ENCODE measurements around the gene CAPN5.

DNA sequence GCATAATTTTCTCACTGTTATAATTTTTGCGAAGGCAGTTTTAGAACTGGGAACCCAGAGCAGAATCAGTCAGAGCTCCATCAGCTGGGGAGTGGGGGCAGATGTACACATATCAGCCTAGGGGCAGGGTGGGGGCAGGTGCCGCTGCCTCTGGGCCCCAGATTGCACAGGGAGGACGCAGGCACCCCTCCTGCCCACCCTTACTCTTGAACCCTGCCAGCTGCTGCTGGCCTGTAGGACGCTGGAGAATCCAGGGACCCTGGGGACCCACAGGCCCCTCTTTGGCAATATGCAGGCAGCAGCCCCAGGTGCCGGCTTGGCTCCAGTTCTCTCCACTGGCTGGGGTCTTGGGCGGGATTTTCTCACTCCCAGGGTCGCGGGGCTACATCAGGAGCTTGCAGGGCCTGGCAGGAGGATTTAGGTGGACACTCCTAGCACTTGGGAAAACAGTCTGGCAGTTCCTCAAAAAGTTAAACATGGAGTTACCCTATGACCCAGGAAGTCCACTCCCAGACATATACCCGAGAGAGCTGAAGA lies 8.8 kb upstream of the CAPN5 start:
- no peak for TF ChIP-seq ZSCAN30 (CRISPR knock-in tag; IDR thresholded peaks at IDR 0.05)
- TF ChIP-seq, protein P1, sequence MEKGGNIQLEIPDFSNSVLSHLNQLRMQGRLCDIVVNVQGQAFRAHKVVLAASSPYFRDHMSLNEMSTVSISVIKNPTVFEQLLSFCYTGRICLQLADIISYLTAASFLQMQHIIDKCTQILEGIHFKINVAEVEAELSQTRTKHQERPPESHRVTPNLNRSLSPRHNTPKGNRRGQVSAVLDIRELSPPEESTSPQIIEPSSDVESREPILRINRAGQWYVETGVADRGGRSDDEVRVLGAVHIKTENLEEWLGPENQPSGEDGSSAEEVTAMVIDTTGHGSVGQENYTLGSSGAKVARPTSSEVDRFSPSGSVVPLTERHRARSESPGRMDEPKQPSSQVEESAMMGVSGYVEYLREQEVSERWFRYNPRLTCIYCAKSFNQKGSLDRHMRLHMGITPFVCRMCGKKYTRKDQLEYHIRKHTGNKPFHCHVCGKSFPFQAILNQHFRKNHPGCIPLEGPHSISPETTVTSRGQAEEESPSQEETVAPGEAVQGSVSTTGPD (CRISPR knock-in tag; IDR thresholded peaks at IDR 0.05) = no peak
- TF ChIP-seq, protein P2, sequence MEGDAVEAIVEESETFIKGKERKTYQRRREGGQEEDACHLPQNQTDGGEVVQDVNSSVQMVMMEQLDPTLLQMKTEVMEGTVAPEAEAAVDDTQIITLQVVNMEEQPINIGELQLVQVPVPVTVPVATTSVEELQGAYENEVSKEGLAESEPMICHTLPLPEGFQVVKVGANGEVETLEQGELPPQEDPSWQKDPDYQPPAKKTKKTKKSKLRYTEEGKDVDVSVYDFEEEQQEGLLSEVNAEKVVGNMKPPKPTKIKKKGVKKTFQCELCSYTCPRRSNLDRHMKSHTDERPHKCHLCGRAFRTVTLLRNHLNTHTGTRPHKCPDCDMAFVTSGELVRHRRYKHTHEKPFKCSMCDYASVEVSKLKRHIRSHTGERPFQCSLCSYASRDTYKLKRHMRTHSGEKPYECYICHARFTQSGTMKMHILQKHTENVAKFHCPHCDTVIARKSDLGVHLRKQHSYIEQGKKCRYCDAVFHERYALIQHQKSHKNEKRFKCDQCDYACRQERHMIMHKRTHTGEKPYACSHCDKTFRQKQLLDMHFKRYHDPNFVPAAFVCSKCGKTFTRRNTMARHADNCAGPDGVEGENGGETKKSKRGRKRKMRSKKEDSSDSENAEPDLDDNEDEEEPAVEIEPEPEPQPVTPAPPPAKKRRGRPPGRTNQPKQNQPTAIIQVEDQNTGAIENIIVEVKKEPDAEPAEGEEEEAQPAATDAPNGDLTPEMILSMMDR (CRISPR knock-in tag; IDR thresholded peaks at IDR 0.05) = no peak
- TF ChIP-seq POLR2A (IDR thresholded peaks at IDR 0.05; ENCODE audit: insufficient read depth in 1 of 2, low read depth in 2 of 2, low read length in 2 of 2) = no peak
- TF ChIP-seq, protein P3, sequence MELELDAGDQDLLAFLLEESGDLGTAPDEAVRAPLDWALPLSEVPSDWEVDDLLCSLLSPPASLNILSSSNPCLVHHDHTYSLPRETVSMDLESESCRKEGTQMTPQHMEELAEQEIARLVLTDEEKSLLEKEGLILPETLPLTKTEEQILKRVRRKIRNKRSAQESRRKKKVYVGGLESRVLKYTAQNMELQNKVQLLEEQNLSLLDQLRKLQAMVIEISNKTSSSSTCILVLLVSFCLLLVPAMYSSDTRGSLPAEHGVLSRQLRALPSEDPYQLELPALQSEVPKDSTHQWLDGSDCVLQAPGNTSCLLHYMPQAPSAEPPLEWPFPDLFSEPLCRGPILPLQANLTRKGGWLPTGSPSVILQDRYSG (CRISPR knock-in tag; IDR thresholded peaks at IDR 0.05) = no peak
- no peak for TF ChIP-seq ZNF326 (CRISPR knock-in tag; IDR thresholded peaks at IDR 0.05; ENCODE audit: borderline replicate concordance)
- TF ChIP-seq, protein P4, sequence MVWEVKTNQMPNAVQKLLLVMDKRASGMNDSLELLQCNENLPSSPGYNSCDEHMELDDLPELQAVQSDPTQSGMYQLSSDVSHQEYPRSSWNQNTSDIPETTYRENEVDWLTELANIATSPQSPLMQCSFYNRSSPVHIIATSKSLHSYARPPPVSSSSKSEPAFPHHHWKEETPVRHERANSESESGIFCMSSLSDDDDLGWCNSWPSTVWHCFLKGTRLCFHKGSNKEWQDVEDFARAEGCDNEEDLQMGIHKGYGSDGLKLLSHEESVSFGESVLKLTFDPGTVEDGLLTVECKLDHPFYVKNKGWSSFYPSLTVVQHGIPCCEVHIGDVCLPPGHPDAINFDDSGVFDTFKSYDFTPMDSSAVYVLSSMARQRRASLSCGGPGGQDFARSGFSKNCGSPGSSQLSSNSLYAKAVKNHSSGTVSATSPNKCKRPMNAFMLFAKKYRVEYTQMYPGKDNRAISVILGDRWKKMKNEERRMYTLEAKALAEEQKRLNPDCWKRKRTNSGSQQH (CRISPR knock-in tag; IDR thresholded peaks at IDR 0.05; ENCODE audit: low read depth) = no peak
- no peak for TF ChIP-seq ZNF75D (CRISPR knock-in tag; IDR thresholded peaks at IDR 0.05; ENCODE audit: borderline replicate concordance)
- no peak for TF ChIP-seq NFE2L2 (IDR thresholded peaks at IDR 0.05; ENCODE audit: low read length)

Measured in HepG2 (cell line).